ENCODE data around the gene MIEF2.
"Not testable (repeated sequence)": the region's sequence is repeated elsewhere in the genome, so short reads cannot be mapped to it uniquely, and the experiment has no call there.

MIEF2 gene

GRCh38 chr17:18260332-18261145 is at the start of gene MIEF2:
Gene MIEF2, plus strand, starts transcription at chr17:18260662. Its CDS starts 2,059 bp downstream, at chr17:18262721.
- CTCF ChIA-PET, result no interaction called here
- Mint-ChIP-seq H3K27me3 (no peaks in the 10 kb centered on the region), H3K36me3 (peaks cover 11% of the 10 kb centered on the region)

DNA sequence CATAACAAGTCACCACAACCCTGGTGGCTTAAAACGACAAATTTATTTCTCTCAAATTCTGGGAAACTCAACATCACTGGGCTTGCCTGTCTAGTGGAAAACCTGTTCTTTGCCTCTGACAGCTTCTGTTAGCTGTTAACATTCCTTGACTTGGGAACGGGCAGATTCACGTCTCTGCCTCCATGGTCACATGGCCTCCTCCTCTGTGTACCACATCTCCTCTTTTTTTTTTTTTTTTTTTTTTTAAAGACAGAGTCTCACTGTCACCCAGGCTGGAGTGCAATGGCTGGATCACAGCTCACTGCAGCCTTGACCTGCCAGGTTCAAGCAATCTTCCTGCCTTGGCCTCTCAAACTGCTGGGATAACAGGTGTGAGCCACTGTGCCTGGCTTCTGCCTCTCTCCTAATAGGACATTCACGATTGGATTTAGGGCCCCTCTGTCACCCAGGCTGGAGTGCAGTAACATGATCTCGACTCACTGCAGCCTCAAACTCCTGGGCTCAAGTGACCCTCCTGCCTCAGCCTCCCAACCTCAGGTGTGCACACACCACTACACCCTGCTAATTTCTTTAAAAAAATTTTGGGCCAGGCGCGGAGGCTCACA is 46.7 kb upstream of the MIEF2 start:
- H3K9me3 Mint-ChIP-seq, result no peaks in the 10 kb centered on the region
- CTCF ChIA-PET, result no interaction called here
- peaks cover 9% of the 10 kb centered on the region for H3K36me3 Mint-ChIP-seq
- no peaks in the 10 kb centered on the region for H3K4me1 Mint-ChIP-seq
- no peak for DNase-seq
- H3K27ac Mint-ChIP-seq, result no peak overlapping the region
- H3K27me3 Mint-ChIP-seq, result no peaks in the 10 kb centered on the region
- no peak overlapping the region for H3K4me3 Mint-ChIP-seq

More at GRCh38 chr17:18260332-18261145, at the start of gene MIEF2:
- DNase-seq, result peak; percentile 96
- Mint-ChIP-seq H3K9me3 (no peaks in the 10 kb centered on the region), H3K27ac (peak within 1 kb of the TSS; percentile 86), H3K4me1 (peaks cover 44% of the 10 kb centered on the region), H3K4me3 (peak within 1 kb of the TSS; percentile 75)

- H3K4me3 Mint-ChIP-seq, H3K4me1 Mint-ChIP-seq, H3K36me3 Mint-ChIP-seq, DNase-seq, H3K9me3 Mint-ChIP-seq, H3K27ac Mint-ChIP-seq, H3K27me3 Mint-ChIP-seq: not testable (repeated sequence)
- CTCF ChIA-PET, result interaction anchor here (1.4 to 3.6 kb wide), 4 partner anchors 9 to 111 kb away, joined by 3 to 21 read pairs (median 3); no protein-coding TSS in a partner anchor
Measured at GRCh38 chr17:18216906-18217305, 43.6 kb upstream of the MIEF2 start.

GRCh38 chr17:18217412-18218015 is 42.9 kb upstream of the MIEF2 start:
- Mint-ChIP-seq H3K27ac (no peak overlapping the region), H3K36me3 (no peaks in the 10 kb centered on the region), H3K4me1 (no peaks in the 10 kb centered on the region), H3K4me3 (no peak overlapping the region), H3K27me3 (no peaks in the 10 kb centered on the region), H3K9me3 (no peaks in the 10 kb centered on the region)
- DNase-seq, result peak; percentile 83
- CTCF ChIA-PET, result interaction anchor here (0.9 to 3.6 kb wide), 7 partner anchors 10 to 347 kb away, joined by 3 to 21 read pairs (median 3); no protein-coding TSS in a partner anchor

DNA sequence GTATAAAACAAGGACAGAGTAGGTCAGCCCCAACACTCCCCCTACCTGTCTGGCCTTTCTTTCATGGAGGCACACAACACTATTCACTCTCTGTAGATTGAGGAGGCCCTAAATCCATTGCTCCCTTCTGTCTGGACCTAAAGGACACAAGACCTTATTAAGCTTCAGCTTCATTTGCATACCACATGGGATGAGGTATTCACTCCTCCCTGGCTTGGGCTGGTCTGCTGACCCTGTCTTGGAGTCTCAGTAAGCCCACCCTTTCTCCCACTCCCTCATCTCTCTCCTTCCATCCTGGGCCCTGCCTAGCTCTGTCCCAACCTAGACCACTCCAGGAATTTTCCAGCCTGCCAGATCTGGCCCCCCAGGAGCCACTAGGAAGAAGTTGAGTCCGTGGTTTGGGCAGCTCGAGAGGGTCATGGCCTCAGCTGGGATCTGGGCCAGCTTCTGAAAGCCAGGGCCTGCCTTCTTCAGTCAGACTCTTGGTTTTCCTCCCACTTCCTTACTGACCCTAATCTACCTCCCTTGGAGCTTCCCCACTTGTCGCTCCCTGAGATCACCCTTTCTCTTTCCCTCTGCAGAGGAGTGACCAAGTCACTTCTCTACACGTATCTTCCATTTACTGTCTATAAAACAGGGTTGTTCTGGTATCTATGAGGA is 41.6 kb upstream of the MIEF2 start:
- no peaks in the 10 kb centered on the region for H3K4me1 Mint-ChIP-seq
- no peak for DNase-seq
- no peak overlapping the region for H3K4me3 Mint-ChIP-seq
- H3K9me3 Mint-ChIP-seq, result no peaks in the 10 kb centered on the region
- no peak overlapping the region for H3K27ac Mint-ChIP-seq
- H3K36me3 Mint-ChIP-seq, result no peaks in the 10 kb centered on the region
- CTCF ChIA-PET, result interaction anchor here (0.9 to 3.6 kb wide), 4 partner anchors 11 to 345 kb away, joined by 3 to 21 read pairs (median 4); no protein-coding TSS in a partner anchor
- H3K27me3 Mint-ChIP-seq, result no peaks in the 10 kb centered on the region

- CTCF ChIA-PET, result interaction anchor here (0.5 to 1.2 kb wide), 2 partner anchors 8 to 590 kb away, joined by 3 to 4 read pairs; no protein-coding TSS in a partner anchor
- DNase-seq, result no peak
- Mint-ChIP-seq H3K4me3 (no peak overlapping the region), H3K27ac (no peak overlapping the region), H3K27me3 (no peaks in the 10 kb centered on the region), H3K4me1 (peaks cover 25% of the 10 kb centered on the region), H3K36me3 (peaks cover 3% of the 10 kb centered on the region), H3K9me3 (no peaks in the 10 kb centered on the region)
Measured at GRCh38 chr17:18224053-18224386, 36.4 kb upstream of the MIEF2 start.

DNA sequence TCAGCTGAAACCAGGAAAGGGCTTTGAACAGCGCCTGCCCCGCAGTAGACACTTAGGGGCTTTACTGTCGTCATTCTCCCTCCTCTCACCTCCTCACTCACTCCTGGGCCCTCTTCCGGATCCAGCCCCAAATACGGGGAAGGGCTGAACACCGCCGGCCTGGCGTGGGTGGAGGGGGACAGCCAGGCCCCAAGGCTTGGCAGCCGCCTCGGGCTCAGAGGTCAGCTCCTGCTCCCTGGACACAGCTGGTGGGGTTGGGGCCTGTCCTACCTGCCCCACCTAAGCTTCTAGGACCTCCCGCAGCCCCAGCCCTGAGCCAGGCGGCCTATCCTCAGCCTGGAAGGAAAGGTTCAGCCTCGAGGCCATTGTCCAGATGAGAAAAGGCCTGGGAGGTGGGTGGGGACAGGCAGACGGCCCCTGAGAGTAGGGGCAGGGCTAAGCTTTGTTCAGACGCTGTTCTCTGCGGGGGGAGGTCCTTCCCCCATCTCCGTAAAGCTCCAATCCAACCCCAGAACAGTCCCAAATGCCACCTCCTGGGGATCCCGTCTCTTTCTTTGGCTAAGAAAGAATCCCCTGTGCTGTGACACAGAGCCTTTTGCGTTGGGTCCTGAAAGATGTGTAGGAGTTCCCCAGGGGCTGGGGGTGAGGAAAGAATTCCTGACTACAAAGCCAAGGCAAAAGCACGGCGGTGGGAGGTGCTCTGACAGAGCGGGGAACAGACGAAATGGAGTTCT is 35.9 kb upstream of the MIEF2 start:
- Mint-ChIP-seq H3K27ac (no peak overlapping the region), H3K36me3 (peaks cover 3% of the 10 kb centered on the region), H3K4me1 (peaks cover 25% of the 10 kb centered on the region), H3K27me3 (no peaks in the 10 kb centered on the region), H3K9me3 (no peaks in the 10 kb centered on the region), H3K4me3 (peak overlapping the region; percentile 70)
- no peak for DNase-seq
- CTCF ChIA-PET, result interaction anchor here (1.2 kb wide), 1 partner anchor 9 kb away, joined by 4 read pairs; no protein-coding TSS in a partner anchor

- Mint-ChIP-seq H3K4me3 (peak within 1 kb of the TSS; percentile 94), H3K4me1 (peaks cover 25% of the 10 kb centered on the region), H3K27me3 (no peaks in the 10 kb centered on the region), H3K27ac (peak within 1 kb of the TSS; percentile 83), H3K36me3 (peaks cover 3% of the 10 kb centered on the region), H3K9me3 (no peaks in the 10 kb centered on the region)
- peak; percentile 97 for DNase-seq
- CTCF ChIA-PET, result interaction anchor here (1.2 kb wide), 1 partner anchor 9 kb away, joined by 4 read pairs; no protein-coding TSS in a partner anchor
Measured at GRCh38 chr17:18225121-18225641, 35.3 kb upstream of the MIEF2 start, which contains the start of gene LLGL1. Gene LLGL1, plus strand, starts transcription at chr17:18225635. Its CDS starts 48 bp downstream, at chr17:18225683.

DNA sequence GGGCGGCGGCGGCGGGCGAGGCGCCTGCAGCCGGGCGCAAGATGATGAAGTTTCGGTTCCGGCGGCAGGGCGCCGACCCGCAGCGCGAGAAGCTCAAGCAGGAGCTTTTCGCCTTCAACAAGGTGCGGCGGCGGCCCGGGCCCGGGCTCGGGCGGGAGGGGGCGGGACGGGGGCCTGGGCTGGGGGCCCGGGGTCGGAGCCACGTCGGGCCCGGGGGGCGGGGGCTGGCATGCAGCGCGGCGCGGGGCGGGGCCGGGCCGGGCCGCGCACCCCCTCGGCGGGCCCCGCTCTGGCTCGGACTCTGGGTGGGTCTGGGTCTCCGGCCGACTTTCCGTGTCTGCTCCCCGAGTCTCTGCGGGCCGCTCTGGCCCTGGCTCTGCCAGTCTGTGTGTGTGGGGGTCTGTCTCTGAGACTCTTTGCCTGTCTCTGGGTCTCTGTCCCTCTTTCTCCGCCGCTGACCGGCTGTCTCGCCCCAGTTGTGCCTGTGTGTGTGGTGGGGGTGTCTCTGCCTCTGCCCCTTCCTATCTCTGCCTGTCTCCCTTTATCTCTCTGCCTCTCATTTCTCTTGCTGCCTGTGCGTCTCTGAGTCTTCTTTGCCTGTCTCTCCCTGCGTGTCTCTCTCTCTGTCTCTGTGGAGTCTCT is 34.7 kb upstream of the MIEF2 start:
- peak overlapping the region; percentile 94 for H3K4me3 Mint-ChIP-seq
- H3K27ac Mint-ChIP-seq, result peak overlapping the region; percentile 83
- H3K27me3 Mint-ChIP-seq, result no peaks in the 10 kb centered on the region
- H3K36me3 Mint-ChIP-seq, result peaks cover 3% of the 10 kb centered on the region
- H3K9me3 Mint-ChIP-seq, result no peaks in the 10 kb centered on the region
- CTCF ChIA-PET, result no interaction called here
- DNase-seq, result no peak
- H3K4me1 Mint-ChIP-seq, result peaks cover 25% of the 10 kb centered on the region

DNA sequence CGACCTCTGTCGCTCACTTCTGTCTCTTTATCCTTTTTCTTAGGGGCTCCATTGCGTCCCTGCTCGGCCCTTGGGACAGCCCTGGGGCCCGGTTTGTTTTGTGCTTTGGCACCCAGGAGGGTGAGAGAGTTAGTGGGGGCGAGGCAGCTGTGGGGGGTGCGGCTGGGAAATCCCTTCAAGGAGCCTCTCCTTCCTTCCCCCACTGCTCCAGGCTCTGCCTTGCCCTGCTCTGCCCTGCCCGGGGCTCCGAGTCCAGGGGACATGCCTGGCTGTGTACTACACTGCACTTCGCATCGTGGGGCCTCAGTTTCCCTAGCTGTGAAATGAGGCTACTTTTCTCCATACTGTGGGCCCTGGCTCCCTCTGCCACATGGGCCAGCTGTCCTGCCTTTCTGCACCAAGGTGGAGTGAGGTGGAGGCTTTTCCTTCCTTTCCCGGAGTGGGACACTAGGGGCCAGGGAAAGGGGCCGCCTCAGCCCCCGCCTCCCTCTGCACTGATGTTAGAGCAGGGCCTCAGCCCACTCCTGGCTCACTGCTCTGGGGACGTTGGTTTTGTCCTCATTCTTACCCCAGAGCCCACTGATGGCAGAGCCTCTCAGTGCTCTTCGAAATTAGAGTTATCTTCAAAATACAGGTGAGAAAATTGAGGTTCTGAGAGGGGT is 34.0 kb upstream of the MIEF2 start:
- peak overlapping the region; percentile 94 for H3K4me3 Mint-ChIP-seq
- H3K36me3 Mint-ChIP-seq, result peaks cover 3% of the 10 kb centered on the region
- DNase-seq, result peak; percentile 30
- H3K4me1 Mint-ChIP-seq, result peaks cover 25% of the 10 kb centered on the region
- no peaks in the 10 kb centered on the region for H3K27me3 Mint-ChIP-seq
- CTCF ChIA-PET, result no interaction called here
- peak overlapping the region; percentile 83 for H3K27ac Mint-ChIP-seq
- no peaks in the 10 kb centered on the region for H3K9me3 Mint-ChIP-seq

DNA sequence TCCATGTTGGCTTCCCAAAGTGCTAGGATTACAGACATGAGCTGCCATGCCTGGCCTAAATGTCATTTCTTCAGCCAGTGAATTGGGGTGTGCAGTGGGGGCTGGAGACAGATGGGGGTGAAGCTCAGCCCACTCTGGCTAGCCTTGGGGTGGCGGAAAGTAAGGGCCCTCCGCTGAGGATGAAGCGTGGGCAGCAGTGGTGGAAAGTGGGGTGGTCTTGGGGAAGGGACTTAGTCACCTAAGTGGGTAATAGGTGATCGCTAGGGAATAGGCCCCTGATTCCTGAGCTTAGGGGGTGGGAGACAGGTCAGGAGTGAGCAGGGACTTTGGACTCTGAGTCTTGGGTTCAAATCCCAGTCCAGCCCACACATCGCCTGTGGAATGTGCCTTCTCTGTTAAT is 32.8 kb upstream of the MIEF2 start:
- CTCF ChIA-PET, result no interaction called here
- Mint-ChIP-seq H3K4me1 (peaks cover 25% of the 10 kb centered on the region), H3K4me3 (peak overlapping the region; percentile 4), H3K9me3 (no peaks in the 10 kb centered on the region), H3K27ac (no peak overlapping the region), H3K27me3 (no peaks in the 10 kb centered on the region), H3K36me3 (peaks cover 3% of the 10 kb centered on the region)
- no peak for DNase-seq

GRCh38 chr17:18228176-18228682 is 32.2 kb upstream of the MIEF2 start:
- Mint-ChIP-seq H3K27me3 (no peaks in the 10 kb centered on the region), H3K4me1 (peaks cover 25% of the 10 kb centered on the region), H3K36me3 (peaks cover 3% of the 10 kb centered on the region), H3K9me3 (no peaks in the 10 kb centered on the region), H3K27ac (no peak overlapping the region), H3K4me3 (no peak overlapping the region)
- DNase-seq, result no peak
- CTCF ChIA-PET, result no interaction called here

Data from activated naive CD4-positive, alpha-beta T cell treated with anti-CD3 and anti-CD28 coated beads, Interleukin-2, amount 10 ng/mL, durations not matched to agents 7 days and 5 days (primary cell).